Activated CD4-positive, alpha-beta T cell treated with anti-CD3 and anti-CD28 coated beads, Interleukin-2, amount 50 U/mL, for 48 hours (primary cell): ENCODE data around the gene SPINK13.
A peak's percentile ranks its signal among the peaks of the same experiment; 100 is the strongest.

Source experiments
- DNase-seq, 2 experiments: peaks; one replicate each; pipeline ENCODE4 v3.0.0-alpha.2; 2020

Gene SPINK13

GRCh38 chr5:148314187-148314586 lies 45.6 kb downstream of the SPINK13 start:
- DNase-seq = no peak

DNA sequence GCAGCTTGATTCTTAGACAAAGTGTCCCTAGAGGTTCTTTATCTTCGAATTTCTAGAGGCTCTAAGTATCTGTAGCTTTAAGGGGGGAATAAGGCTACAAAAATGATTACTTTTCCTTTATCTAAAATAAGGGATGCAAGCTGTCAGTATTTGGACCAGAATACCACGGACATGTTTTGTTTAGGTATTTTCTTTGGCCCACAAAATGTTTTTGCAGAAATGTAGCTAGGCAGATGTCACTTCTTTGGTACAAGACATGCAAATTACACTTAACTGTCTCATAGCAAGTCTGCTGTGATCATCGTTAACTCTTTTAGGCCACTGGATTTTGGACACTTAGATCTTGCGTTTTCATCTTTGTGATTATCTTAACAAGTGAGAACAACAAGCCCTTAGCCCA lies 46.1 kb downstream of the SPINK13 start:
- no peak for DNase-seq

- DNase-seq = peak in 1 of 2 experiments; percentile 9
Measured at GRCh38 chr5:148320011-148320963, 51.7 kb downstream of the SPINK13 start.

DNA sequence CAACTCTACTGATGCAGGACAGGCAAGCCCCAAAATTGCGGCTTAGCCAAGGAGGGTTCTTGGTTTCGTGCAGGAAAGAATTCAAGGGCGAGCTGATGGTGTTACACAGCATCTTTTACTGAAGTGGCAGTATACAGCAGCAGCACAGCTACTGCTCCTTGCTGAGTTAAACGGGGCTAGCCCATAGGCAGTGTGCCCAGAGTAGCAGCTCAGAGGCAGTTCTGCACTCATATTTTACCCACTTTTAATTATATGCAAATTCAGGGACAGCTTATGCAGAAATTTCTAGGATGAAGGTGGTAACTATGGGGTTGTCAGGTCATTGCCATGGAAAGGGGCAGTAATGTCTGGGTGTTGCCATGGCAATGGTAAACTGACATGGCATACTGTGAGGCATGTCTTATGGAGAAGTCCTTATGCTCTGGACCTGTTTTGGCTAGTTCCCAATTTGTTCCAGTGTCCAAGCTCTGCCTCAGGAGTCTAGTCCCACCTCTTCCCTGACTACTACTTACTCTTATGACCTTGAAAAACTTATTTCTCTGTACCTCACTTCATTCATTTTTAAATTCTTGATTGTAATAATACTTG lies 64.8 kb downstream of the SPINK13 start:
- no peak for DNase-seq

DNA sequence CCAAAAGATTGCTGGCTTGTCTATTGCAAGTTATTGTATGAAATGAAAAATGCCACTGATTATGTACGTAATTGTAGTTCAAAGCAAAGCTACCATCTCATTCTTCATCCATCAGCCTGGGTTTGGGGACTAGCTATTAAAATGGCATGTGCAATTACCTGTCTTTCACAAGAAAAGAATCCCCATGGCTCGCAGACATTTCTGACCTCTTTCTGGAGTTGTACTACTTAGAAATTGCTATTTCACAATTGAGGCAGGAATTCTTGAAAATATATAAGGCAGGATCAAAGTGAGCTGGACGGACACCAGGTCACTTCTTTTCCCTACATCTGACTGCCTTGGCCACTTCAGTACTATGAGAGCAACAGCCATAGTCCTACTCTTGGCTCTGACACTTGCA lies 66.7 kb downstream of the SPINK13 start, which contains the start of gene SPINK9:
Gene SPINK9 (plus strand): TSS at position 301 of the 400 bp plus-strand sequence. CDS start 55 bp downstream, at position 356.
- DNase-seq = no peak
